Duodenal mucosa (tissue), 2 donors: Measurements from ENCODE around the gene SHISA6.

Source experiments
- H3K27ac ChIP-seq: one replicate; pipeline ENCODE4 v1.7.0; 2013; ENCODE audit warnings: low read depth, low read length
- H3K27me3 ChIP-seq, 2 donors: one replicate each; pipeline ENCODE4 v1.7.0; 2013; ENCODE audit warnings: low read length in 2 of 2, control low read depth in 1 of 2; ENCODE audit not compliant: insufficient read depth in 2 of 2, control insufficient read depth in 1 of 2
- H3K36me3 ChIP-seq, 2 donors: one replicate each; pipeline ENCODE4 v1.7.0; 2013; ENCODE audit warnings: low read length in 2 of 2, control low read depth in 1 of 2; ENCODE audit not compliant: insufficient read depth in 2 of 2, control insufficient read depth in 1 of 2
- H3K4me1 ChIP-seq, 2 donors: one replicate each; pipeline ENCODE4 v1.7.0; 2013; ENCODE audit warnings: low read length in 2 of 2, control low read depth in 1 of 2; ENCODE audit not compliant: insufficient read depth in 2 of 2, control insufficient read depth in 1 of 2
- H3K4me3 ChIP-seq, 2 donors: one replicate each; pipeline ENCODE4 v1.7.0; 2013; ENCODE audit warnings: low read length in 2 of 2, low read depth in 1 of 2
- H3K9ac ChIP-seq, 2 donors: one replicate each; pipeline ENCODE4 v1.7.0; 2013; ENCODE audit warnings: low read length in 2 of 2, low read depth in 1 of 2
- H3K9me3 ChIP-seq, 2 donors: one replicate each; pipeline ENCODE4 v1.7.0; 2013; ENCODE audit warnings: low read length in 2 of 2, control low read depth in 1 of 2; ENCODE audit not compliant: control insufficient read depth in 1 of 2

SHISA6 gene

GRCh38 chr17:11239379-11239970 is 1.5 kb upstream of the SHISA6 start:
- Histone ChIP-seq H3K36me3 (no peaks in the 10 kb centered on the region), H3K27me3 (peaks cover 31 to 39% of the 10 kb centered on the region in 2 donors), H3K9ac (no peak overlapping the region), H3K4me3 (no peak overlapping the region), H3K27ac (no peak overlapping the region), H3K9me3 (no peaks in the 10 kb centered on the region), H3K4me1 (no peaks in the 10 kb centered on the region)

- Histone ChIP-seq H3K27me3 (peaks cover 31 to 39% of the 10 kb centered on the region in 2 donors), H3K4me1 (no peaks in the 10 kb centered on the region), H3K9me3 (no peaks in the 10 kb centered on the region), H3K36me3 (no peaks in the 10 kb centered on the region), H3K4me3 (no peak overlapping the region), H3K9ac (no peak overlapping the region), H3K27ac (no peak overlapping the region)
These were observed 772 bp upstream of the SHISA6 start for GRCh38 chr17:11240041-11240840.

DNA sequence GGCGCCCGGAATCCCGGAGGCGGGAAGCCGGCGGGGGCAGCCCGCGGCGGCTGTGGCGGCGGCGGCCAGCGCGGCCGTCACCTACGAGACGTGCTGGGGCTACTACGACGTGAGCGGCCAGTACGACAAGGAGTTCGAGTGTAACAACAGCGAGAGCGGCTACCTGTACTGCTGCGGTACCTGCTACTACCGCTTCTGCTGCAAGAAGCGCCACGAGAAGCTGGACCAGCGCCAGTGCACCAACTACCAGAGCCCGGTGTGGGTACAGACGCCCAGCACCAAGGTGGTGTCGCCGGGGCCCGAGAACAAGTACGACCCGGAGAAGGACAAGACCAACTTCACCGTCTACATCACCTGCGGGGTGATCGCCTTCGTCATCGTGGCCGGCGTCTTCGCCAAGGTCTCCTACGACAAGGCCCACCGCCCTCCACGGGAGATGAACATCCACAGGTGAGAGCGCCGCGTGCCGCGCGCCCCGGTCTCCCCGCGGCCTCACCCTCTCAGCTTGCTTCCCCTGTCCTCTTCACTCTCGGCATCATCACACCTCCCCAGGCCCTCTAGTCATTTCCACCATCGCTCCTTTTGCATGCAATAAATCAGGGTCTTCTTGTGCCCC is 706 bp downstream of the SHISA6 start:
- no peak overlapping the region for H3K9ac ChIP-seq
- no peaks in the 10 kb centered on the region for H3K9me3 ChIP-seq
- peaks cover 31 to 39% of the 10 kb centered on the region in 2 donors for H3K27me3 ChIP-seq
- H3K4me3 ChIP-seq, result no peak overlapping the region
- no peaks in the 10 kb centered on the region for H3K36me3 ChIP-seq
- no peaks in the 10 kb centered on the region for H3K4me1 ChIP-seq
- H3K27ac ChIP-seq, result no peak overlapping the region

- Histone ChIP-seq H3K9me3 (no peaks in the 10 kb centered on the region), H3K27me3 (peaks cover 31 to 39% of the 10 kb centered on the region in 2 donors), H3K4me3 (no peak overlapping the region), H3K9ac (no peak overlapping the region), H3K4me1 (no peaks in the 10 kb centered on the region), H3K36me3 (no peaks in the 10 kb centered on the region), H3K27ac (no peak overlapping the region)
These were observed 1.4 kb downstream of the SHISA6 start for GRCh38 chr17:11242411-11242810.

GRCh38 chr17:11244776-11245175 is 3.8 kb downstream of the SHISA6 start:
- Histone ChIP-seq H3K9me3 (no peaks in the 10 kb centered on the region), H3K4me1 (no peaks in the 10 kb centered on the region), H3K27me3 (peaks cover 16 to 17% of the 10 kb centered on the region in 2 donors), H3K36me3 (no peaks in the 10 kb centered on the region), H3K27ac (no peak overlapping the region), H3K4me3 (no peak overlapping the region), H3K9ac (no peak overlapping the region)

DNA sequence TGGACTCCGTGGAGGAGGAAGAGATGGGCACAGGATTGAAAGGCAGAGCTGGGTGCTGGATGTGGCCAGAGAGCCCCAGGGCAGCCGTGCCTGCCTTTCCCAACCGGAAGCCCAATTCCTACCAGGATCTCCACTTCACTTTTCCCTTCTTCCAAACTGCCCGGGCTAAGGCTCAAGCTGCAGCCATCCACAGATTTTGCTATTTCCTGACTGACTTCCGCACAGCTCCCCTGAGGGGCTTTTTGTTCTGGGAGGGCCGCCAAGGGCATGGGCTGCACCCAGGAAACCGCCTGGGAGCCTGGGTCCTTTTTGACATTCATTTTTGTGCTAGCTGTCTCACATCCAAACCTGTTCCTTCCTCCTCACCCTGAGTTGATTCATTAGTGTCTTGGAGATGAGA is 4.2 kb downstream of the SHISA6 start:
- no peaks in the 10 kb centered on the region for H3K9me3 ChIP-seq

DNA sequence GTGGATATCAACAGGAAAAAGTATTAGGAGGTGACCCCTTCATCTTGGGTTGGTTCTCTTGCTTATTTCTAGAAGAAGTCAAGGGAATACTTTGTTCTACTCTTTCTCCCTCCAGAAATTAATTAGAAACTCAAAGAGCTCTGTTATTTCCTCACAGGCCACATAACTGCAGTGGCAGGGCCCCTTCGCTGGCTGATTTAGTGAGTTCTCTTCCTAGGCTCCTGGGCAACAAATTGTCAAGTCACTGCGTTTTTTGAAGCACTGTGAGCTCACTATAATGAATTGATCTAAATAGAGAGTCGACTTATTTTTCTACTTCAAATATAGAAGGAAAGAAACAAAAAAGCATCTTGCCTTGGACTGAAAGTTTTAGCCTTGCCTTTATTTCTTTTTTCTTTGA is 4.8 kb downstream of the SHISA6 start:
- H3K9ac ChIP-seq, result no peak overlapping the region
- no peaks in the 10 kb centered on the region for H3K9me3 ChIP-seq
- H3K27me3 ChIP-seq, result peaks cover 12 to 13% of the 10 kb centered on the region in 2 donors
- H3K4me1 ChIP-seq, result no peaks in the 10 kb centered on the region
- no peak overlapping the region for H3K27ac ChIP-seq
- H3K4me3 ChIP-seq, result no peak overlapping the region
- no peaks in the 10 kb centered on the region for H3K36me3 ChIP-seq

More for the DNA sequence above, 4.2 kb downstream of the SHISA6 start:
- no peak overlapping the region for H3K27ac ChIP-seq
- H3K4me1 ChIP-seq, result no peaks in the 10 kb centered on the region
- no peak overlapping the region for H3K9ac ChIP-seq
- H3K27me3 ChIP-seq, result peaks cover 12 to 13% of the 10 kb centered on the region in 2 donors
- H3K36me3 ChIP-seq, result no peaks in the 10 kb centered on the region
- no peak overlapping the region for H3K4me3 ChIP-seq

DNA sequence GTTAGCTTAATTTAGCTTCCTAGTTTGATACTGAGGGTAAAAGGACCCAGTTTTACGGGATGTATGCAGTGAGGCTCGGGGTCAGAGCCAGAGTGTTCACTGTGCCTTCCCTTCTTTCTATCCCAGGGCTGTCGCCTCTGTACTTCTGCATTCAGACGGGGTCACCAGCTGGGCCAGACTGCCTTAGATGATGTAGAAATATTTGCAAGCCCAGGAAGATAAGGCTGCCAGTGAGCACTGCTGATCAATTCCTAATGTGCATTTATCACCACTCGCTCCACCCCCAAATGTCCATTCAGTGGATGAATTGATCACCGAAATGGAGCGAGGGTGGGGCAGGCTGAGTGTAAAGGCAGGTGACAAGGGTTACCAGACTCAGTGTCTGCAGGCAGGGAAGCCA is 9.1 kb downstream of the SHISA6 start:
- Histone ChIP-seq H3K4me3 (no peak overlapping the region), H3K9me3 (no peaks in the 10 kb centered on the region), H3K27ac (no peak overlapping the region), H3K9ac (no peak overlapping the region), H3K27me3 (no peaks in the 10 kb centered on the region), H3K4me1 (no peaks in the 10 kb centered on the region), H3K36me3 (no peaks in the 10 kb centered on the region)

GRCh38 chr17:11251561-11252107 is 10.6 kb downstream of the SHISA6 start:
- H3K27me3 ChIP-seq, result no peaks in the 10 kb centered on the region
- H3K9ac ChIP-seq, result no peak overlapping the region
- H3K36me3 ChIP-seq, result no peaks in the 10 kb centered on the region
- H3K4me3 ChIP-seq, result no peak overlapping the region
- H3K27ac ChIP-seq, result no peak overlapping the region
- H3K4me1 ChIP-seq, result no peaks in the 10 kb centered on the region
- no peaks in the 10 kb centered on the region for H3K9me3 ChIP-seq

GRCh38 chr17:11252146-11252545 is 11.1 kb downstream of the SHISA6 start:
- Histone ChIP-seq H3K9me3 (no peaks in the 10 kb centered on the region), H3K4me3 (no peak overlapping the region), H3K27me3 (no peaks in the 10 kb centered on the region), H3K36me3 (no peaks in the 10 kb centered on the region), H3K4me1 (no peaks in the 10 kb centered on the region), H3K9ac (no peak overlapping the region), H3K27ac (no peak overlapping the region)
